RWPE2 (cell line): ENCODE data around the gene EXTL2.
"Not testable (repeated sequence)": the region's sequence is repeated elsewhere in the genome, so short reads cannot be mapped to it uniquely, and the experiment has no call there.

ENCODE experiments used
- ATAC-seq: fragments of 200-7000 bp; cut with Tn5 transposase; 3 replicates; pipeline ENCODE4 v1.9.1; 2021; ENCODE audit warnings: low read depth
- DNase-seq: peaks from one replicate; pipeline ENCODE4 v3.0.0-alpha.2; 2020; ENCODE audit warnings: low spot score
- H3K27ac ChIP-seq: fragments of 450-650 bp; 2 replicates; pipeline ENCODE4 v1.5.1; 2017; ENCODE audit warnings: mild to moderate bottlenecking; ENCODE audit not compliant: poor library complexity, severe bottlenecking
- H3K27me3 ChIP-seq: fragments of 250-450 bp; sonication (Bioruptor Pico); 2 replicates; pipeline ENCODE4 v1.5.1; 2021; ENCODE audit warnings: mild to moderate bottlenecking, moderate library complexity; ENCODE audit not compliant: insufficient read depth, poor library complexity, severe bottlenecking
- H3K36me3 ChIP-seq: fragments of 250-450 bp; sonication (Bioruptor Pico); 2 replicates; pipeline ENCODE4 v1.5.1; 2020; ENCODE audit warnings: low read depth, mild to moderate bottlenecking, moderate library complexity
- H3K4me1 ChIP-seq: fragments of 250-450 bp; sonication (Bioruptor Pico); 2 replicates; pipeline ENCODE4 v1.5.1; 2021; ENCODE audit warnings: mild to moderate bottlenecking, moderate library complexity; ENCODE audit not compliant: insufficient read depth, poor library complexity, severe bottlenecking
- H3K4me3 ChIP-seq: fragments of 250-450 bp; sonication (Bioruptor Pico); 2 replicates; pipeline ENCODE4 v1.5.1; 2021; ENCODE audit warnings: mild to moderate bottlenecking, moderate library complexity; ENCODE audit not compliant: severe bottlenecking
- H3K9me3 ChIP-seq: fragments of 250-450 bp; sonication (Bioruptor Pico); 2 replicates; pipeline ENCODE4 v1.5.1; 2021; ENCODE audit warnings: mild to moderate bottlenecking, moderate library complexity; ENCODE audit not compliant: severe bottlenecking
- TF ChIP-seq, protein P1 (sequence below): fragments of 450-650 bp; IDR thresholded peaks from one replicate; pipeline ENCODE4 v1.5.1; 2017; ENCODE audit warnings: mild to moderate bottlenecking, moderate library complexity; ENCODE audit not compliant: poor library complexity, severe bottlenecking

Gene EXTL2

DNA sequence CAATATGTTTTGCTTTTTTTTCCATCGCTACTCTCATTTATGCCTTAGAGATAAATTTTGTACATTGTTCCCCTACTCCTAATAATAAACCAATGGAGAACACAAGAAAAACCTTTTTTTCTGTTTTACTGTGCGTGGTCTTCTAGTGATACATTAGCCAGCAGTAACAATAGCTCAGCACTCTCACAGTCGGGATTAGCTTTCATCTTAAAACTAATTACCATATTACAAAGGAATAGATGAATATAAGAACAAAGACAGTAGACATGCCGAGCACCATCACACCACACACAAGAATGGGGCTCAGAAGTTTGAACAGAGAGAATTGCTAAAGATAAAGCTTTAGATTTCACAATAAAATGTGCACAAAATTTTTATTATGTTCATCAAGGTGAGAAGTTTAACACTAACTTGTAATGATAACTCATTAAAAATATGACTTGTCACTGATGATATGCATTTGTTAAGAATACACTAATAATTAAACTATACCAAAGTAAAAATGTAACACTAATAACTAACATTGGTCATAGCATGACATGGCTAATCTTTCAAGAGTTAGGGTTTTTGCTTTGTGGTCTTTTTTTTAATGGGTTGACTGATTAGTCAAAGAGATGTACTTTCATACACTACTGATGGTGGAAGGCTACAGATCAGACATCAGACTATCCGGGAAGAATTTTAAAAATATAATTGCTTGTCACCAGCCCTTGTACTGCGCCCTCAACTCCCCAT lies 61.8 kb downstream of the EXTL2 start:
- no peaks in the 10 kb centered on the region for H3K36me3 ChIP-seq
- ATAC-seq (no peak), DNase-seq (no peak)
- peaks cover 10% of the 10 kb centered on the region for H3K27me3 ChIP-seq
- H3K9me3 ChIP-seq = no peaks in the 10 kb centered on the region
- no peak overlapping the region for H3K27ac ChIP-seq
- no peaks in the 10 kb centered on the region for H3K4me1 ChIP-seq
- H3K4me3 ChIP-seq = no peak overlapping the region
- TF ChIP-seq, protein P1, sequence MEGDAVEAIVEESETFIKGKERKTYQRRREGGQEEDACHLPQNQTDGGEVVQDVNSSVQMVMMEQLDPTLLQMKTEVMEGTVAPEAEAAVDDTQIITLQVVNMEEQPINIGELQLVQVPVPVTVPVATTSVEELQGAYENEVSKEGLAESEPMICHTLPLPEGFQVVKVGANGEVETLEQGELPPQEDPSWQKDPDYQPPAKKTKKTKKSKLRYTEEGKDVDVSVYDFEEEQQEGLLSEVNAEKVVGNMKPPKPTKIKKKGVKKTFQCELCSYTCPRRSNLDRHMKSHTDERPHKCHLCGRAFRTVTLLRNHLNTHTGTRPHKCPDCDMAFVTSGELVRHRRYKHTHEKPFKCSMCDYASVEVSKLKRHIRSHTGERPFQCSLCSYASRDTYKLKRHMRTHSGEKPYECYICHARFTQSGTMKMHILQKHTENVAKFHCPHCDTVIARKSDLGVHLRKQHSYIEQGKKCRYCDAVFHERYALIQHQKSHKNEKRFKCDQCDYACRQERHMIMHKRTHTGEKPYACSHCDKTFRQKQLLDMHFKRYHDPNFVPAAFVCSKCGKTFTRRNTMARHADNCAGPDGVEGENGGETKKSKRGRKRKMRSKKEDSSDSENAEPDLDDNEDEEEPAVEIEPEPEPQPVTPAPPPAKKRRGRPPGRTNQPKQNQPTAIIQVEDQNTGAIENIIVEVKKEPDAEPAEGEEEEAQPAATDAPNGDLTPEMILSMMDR = no peak

DNA sequence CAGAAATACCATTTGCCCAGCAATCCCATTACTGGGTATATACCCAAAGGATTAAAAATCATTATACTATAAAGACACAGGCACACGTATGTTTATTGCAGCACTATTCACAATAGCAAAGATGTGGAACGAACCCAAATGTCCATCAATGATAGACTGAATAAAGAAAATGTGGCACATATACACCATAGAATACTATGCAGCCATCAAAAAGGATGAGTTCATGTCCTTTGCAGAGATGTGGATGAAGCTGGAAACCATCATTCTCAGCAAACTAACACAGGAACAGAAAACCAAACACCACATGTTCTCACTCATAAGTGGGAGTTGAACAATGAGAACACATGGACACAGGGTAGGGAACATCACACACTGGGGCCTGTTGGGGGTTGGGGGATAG lies 69.0 kb downstream of the EXTL2 start:
- H3K9me3 ChIP-seq, H3K27me3 ChIP-seq, H3K4me1 ChIP-seq, ATAC-seq, H3K36me3 ChIP-seq, H3K4me3 ChIP-seq, H3K27ac ChIP-seq, DNase-seq: not testable (repeated sequence)
